Astrocyte of the cerebellum (primary cell): ENCODE measurements around the gene TRIM50.

Experiments used
- DNase-seq: peaks from one replicate; pipeline ENCODE4 v3.0.0-alpha.2; 2011; ENCODE audit warnings: low read depth
- H3K4me3 ChIP-seq: 2 replicates; pipeline ENCODE4 v1.5.1; 2011; ENCODE audit warnings: mild to moderate bottlenecking, low read depth, low read length, moderate library complexity
- CTCF ChIP-seq: IDR thresholded peaks from 2 replicates; pipeline ENCODE4 v1.5.1; 2012; ENCODE audit warnings: low read length, low read depth, moderate library complexity, mild to moderate bottlenecking; ENCODE audit errors: missing control alignments
- in situ Hi-C: cut with HindIII; loops from 2 replicates; pipeline ENCODE4 v1.10.0; 2017; ENCODE audit warnings: low sequenced_read_pairs

TRIM50 gene

GRCh38 chr7:73358590-73359275, 30.9 kb upstream of the TRIM50 start:
- no peak for TF ChIP-seq CTCF
- no peak overlapping the region for H3K4me3 ChIP-seq
- in situ Hi-C loops = loop anchor here (5.0 to 10.0 kb wide), 2 partner anchors 86 to 104 kb away; no protein-coding TSS in a partner anchor
- no peak for DNase-seq

DNA sequence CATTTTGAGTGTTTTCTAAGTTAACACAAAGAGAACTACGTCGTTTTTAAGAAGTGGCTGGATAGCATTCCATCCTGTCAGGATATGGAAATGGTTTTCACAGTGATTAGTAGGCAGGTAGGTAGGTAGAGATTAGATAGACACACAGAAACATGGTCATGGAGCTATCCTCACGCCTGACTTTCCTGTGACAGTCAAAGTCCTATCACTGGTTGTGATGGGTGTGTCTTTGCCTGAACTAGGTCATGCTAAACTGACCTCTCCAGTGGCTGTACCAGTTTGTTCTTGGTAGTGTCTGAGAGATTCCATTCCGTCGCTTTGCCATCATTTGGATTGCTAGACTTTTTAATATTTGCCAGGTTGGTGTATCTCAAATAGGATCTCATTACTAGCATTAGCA, 28.3 kb upstream of the TRIM50 start:
- no peak for DNase-seq
- in situ Hi-C loops = loop anchor here (5.0 to 10.0 kb wide), 2 partner anchors 89 to 106 kb away; no protein-coding TSS in a partner anchor
- no peak overlapping the region for H3K4me3 ChIP-seq
- no peak for TF ChIP-seq CTCF

DNA sequence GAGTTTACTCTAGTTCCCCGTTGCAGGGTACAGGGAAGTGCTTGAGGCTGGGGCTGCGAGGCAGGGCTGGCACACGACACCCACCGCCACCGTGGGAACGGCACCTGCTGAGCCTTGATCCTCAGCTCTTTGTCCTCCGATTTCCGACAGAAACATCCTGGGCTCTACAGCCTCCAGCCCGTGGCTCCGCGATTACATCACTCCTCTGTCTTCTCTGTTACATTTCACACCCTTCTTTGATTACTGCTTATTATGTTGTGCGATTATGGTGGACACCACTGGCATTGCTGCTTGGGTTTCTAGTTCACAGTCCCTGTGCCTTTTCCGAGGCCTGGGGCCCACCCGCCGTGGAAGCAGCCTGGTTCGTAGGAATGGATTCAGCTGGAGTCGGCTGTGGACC, 26.9 kb upstream of the TRIM50 start:
- no peak overlapping the region for H3K4me3 ChIP-seq
- in situ Hi-C loops = loop anchor here (5.0 to 10.0 kb wide), 2 partner anchors 90 to 107 kb away; no protein-coding TSS in a partner anchor
- no peak for DNase-seq
- no peak for TF ChIP-seq CTCF

GRCh38 chr7:73354196-73354595, 26.3 kb upstream of the TRIM50 start:
- no peak for TF ChIP-seq CTCF
- in situ Hi-C loops = loop anchor here (10.0 kb wide), 1 partner anchor 91 kb away; no protein-coding TSS in a partner anchor
- no peak for DNase-seq
- no peak overlapping the region for H3K4me3 ChIP-seq

GRCh38 chr7:73353243-73353642, 25.4 kb upstream of the TRIM50 start:
- no peak for TF ChIP-seq CTCF
- in situ Hi-C loops = loop anchor here (10.0 kb wide), 1 partner anchor 92 kb away; no protein-coding TSS in a partner anchor
- no peak for DNase-seq
- no peak overlapping the region for H3K4me3 ChIP-seq

DNA sequence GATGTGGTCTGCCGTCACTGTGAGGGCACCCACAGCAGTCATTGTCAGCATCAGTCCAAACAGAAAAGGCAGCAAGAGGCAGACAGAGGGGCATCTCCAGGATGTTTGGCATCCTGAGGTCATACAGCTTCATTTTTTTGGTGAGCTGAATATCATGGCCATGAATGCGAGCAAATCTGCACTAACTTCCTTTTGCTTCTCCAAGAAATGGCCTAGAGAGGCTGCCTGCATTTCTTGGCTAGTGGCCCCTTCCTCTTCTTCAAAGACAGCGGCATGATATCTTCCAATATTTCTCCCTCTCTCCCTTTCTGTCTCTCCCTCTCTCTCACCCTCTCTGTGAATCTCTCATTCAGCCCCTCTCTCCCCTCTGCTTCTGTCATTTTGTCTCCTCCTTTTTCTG, 24.9 kb upstream of the TRIM50 start:
- in situ Hi-C loops = loop anchor here (10.0 kb wide), 1 partner anchor 92 kb away; no protein-coding TSS in a partner anchor

More for the DNA sequence above, 24.9 kb upstream of the TRIM50 start:
- no peak overlapping the region for H3K4me3 ChIP-seq
- TF ChIP-seq CTCF = no peak
- DNase-seq = no peak
